Esophagus (tissue), 2 donors: ENCODE results near the gene MEG3. TPM values are rescaled to one million over a fixed set of nuclear protein-coding genes. Genes with fewer than 3 reads are reported as not detected.

Source experiments
- H3K27ac ChIP-seq, 2 donors: one replicate each; pipeline ENCODE4 v1.5.1; 2013; ENCODE audit warnings: low read depth in 2 of 2, mild to moderate bottlenecking in 2 of 2, inconsistent platforms in 1 of 2, low read length in 1 of 2, moderate library complexity in 1 of 2
- H3K27me3 ChIP-seq, 2 donors: one replicate each; pipeline ENCODE4 v1.6.1; 2013; ENCODE audit warnings: low read length in 2 of 2, control low read depth in 1 of 2, mild to moderate bottlenecking in 1 of 2; ENCODE audit not compliant: insufficient read depth in 2 of 2, control insufficient read depth in 1 of 2
- H3K36me3 ChIP-seq, 2 donors: one replicate each; pipeline ENCODE4 v1.6.1; 2013; ENCODE audit warnings: low read length in 1 of 2; ENCODE audit not compliant: control insufficient read depth in 2 of 2, insufficient read depth in 2 of 2
- H3K4me1 ChIP-seq, 2 donors: one replicate each; pipeline ENCODE4 v1.6.1; 2013; ENCODE audit warnings: low read length in 1 of 2; ENCODE audit not compliant: control insufficient read depth in 2 of 2, insufficient read depth in 2 of 2
- H3K4me3 ChIP-seq, 2 donors: one replicate each; pipeline ENCODE4 v1.5.1; 2013; ENCODE audit warnings: low read length in 2 of 2, mild to moderate bottlenecking in 2 of 2, low read depth in 1 of 2, moderate library complexity in 1 of 2
- H3K9me3 ChIP-seq, 2 donors: one replicate each; pipeline ENCODE4 v1.6.1; 2013; ENCODE audit warnings: mild to moderate bottlenecking in 2 of 2, low read depth in 1 of 2, low read length in 1 of 2, moderate library complexity in 1 of 2; ENCODE audit not compliant: control insufficient read depth in 2 of 2, insufficient read depth in 1 of 2
- WGBS, 2 donors: extraction: QIAGEN DNeasy Blood & Tissue Kit; methylation state at CpG; one replicate each; pipeline ENCODE4 v1.1.7; 2013; 5-methylcytosine and 5-hydroxymethylcytosine counted together
- polyA plus RNA-seq, 2 donors: library from polyadenylated mRNA; stranded (reverse); fragments of 200-250 nt; gene quantifications; one replicate each; pipeline ENCODE4 v1.2.3, GENCODE V29; 2013
- donor health status: healthy with polysubstance abuse.
- donor health status: Bipolar disorder and iron deficiency.

Gene MEG3
- polyA plus RNA-seq, 2 donors = 9.7 to 13.9 TPM

- Histone ChIP-seq H3K4me1 (no peaks in the 10 kb centered on the region), H3K27me3 (no peaks in the 10 kb centered on the region), H3K9me3 (no peaks in the 10 kb centered on the region), H3K36me3 (no peaks in the 10 kb centered on the region), H3K4me3 (no peak overlapping the region), H3K27ac (no peak overlapping the region)
- WGBS, 2 donors = 79 to 82% methylated on average over 19 of the region's 19 CpGs
Observed at GRCh38 chr14:100860556-100861187, 34.8 kb downstream of the MEG3 start.

- no peak overlapping the region for H3K4me3 ChIP-seq
- no peak overlapping the region for H3K27ac ChIP-seq
- 91 to 93% methylated on average over 15 to 16 of the region's 16 CpGs for WGBS, 2 donors
- H3K27me3 ChIP-seq = no peaks in the 10 kb centered on the region
- no peaks in the 10 kb centered on the region for H3K4me1 ChIP-seq
- no peaks in the 10 kb centered on the region for H3K9me3 ChIP-seq
- no peaks in the 10 kb centered on the region for H3K36me3 ChIP-seq
Observed at GRCh38 chr14:100861188-100861936, 35.4 kb downstream of the MEG3 start.

- Histone ChIP-seq H3K4me3 (no peak overlapping the region), H3K4me1 (no peaks in the 10 kb centered on the region), H3K9me3 (no peaks in the 10 kb centered on the region), H3K27ac (no peak overlapping the region), H3K27me3 (no peaks in the 10 kb centered on the region), H3K36me3 (no peaks in the 10 kb centered on the region)
- WGBS, 2 donors = 90 to 96% methylated on average over 2 of the region's 2 CpGs
Observed at GRCh38 chr14:100861937-100862247, 36.0 kb downstream of the MEG3 start.

- Histone ChIP-seq H3K36me3 (no peaks in the 10 kb centered on the region), H3K4me3 (no peak overlapping the region), H3K9me3 (no peaks in the 10 kb centered on the region), H3K27ac (no peak overlapping the region), H3K4me1 (no peaks in the 10 kb centered on the region), H3K27me3 (no peaks in the 10 kb centered on the region)
- WGBS, 2 donors = 61 to 76% methylated on average over 3 of the region's 3 CpGs
Observed at GRCh38 chr14:100862277-100862676, 36.4 kb downstream of the MEG3 start.

- Histone ChIP-seq H3K4me3 (no peak overlapping the region), H3K4me1 (no peaks in the 10 kb centered on the region), H3K9me3 (no peaks in the 10 kb centered on the region), H3K27ac (no peak overlapping the region), H3K36me3 (no peaks in the 10 kb centered on the region), H3K27me3 (no peaks in the 10 kb centered on the region)
- WGBS, 2 donors = 95 to 98% methylated on average over 2 of the region's 2 CpGs
Observed at GRCh38 chr14:100862793-100863192, 36.9 kb downstream of the MEG3 start.

- Histone ChIP-seq H3K27ac (no peak overlapping the region), H3K9me3 (no peaks in the 10 kb centered on the region), H3K4me3 (no peak overlapping the region), H3K36me3 (no peaks in the 10 kb centered on the region), H3K27me3 (no peaks in the 10 kb centered on the region), H3K4me1 (no peaks in the 10 kb centered on the region)
- WGBS, 2 donors = 87 to 88% methylated on average over 10 of the region's 10 CpGs
Observed at GRCh38 chr14:100864206-100864605, 38.3 kb downstream of the MEG3 start.

- no peaks in the 10 kb centered on the region for H3K4me1 ChIP-seq
- H3K36me3 ChIP-seq = no peaks in the 10 kb centered on the region
- WGBS, 2 donors = 52 to 65% methylated on average over 9 of the region's 9 CpGs
- no peak overlapping the region for H3K27ac ChIP-seq
- H3K4me3 ChIP-seq = no peak overlapping the region
- H3K9me3 ChIP-seq = no peaks in the 10 kb centered on the region
- H3K27me3 ChIP-seq = no peaks in the 10 kb centered on the region
Observed at GRCh38 chr14:100864960-100865681, 39.2 kb downstream of the MEG3 start.

GRCh38 chr14:100865682-100866591 lies 40.0 kb downstream of the MEG3 start:
- 85 to 88% methylated on average over 22 of the region's 22 CpGs for WGBS, 2 donors
- Histone ChIP-seq H3K27ac (no peak overlapping the region), H3K4me3 (no peak overlapping the region)

More at GRCh38 chr14:100865682-100866591, 40.0 kb downstream of the MEG3 start:
- Histone ChIP-seq H3K9me3 (no peaks in the 10 kb centered on the region), H3K4me1 (no peaks in the 10 kb centered on the region), H3K36me3 (no peaks in the 10 kb centered on the region), H3K27me3 (no peaks in the 10 kb centered on the region)
